ENCODE measurements around the gene MUSTN1.

Gene MUSTN1

DNA sequence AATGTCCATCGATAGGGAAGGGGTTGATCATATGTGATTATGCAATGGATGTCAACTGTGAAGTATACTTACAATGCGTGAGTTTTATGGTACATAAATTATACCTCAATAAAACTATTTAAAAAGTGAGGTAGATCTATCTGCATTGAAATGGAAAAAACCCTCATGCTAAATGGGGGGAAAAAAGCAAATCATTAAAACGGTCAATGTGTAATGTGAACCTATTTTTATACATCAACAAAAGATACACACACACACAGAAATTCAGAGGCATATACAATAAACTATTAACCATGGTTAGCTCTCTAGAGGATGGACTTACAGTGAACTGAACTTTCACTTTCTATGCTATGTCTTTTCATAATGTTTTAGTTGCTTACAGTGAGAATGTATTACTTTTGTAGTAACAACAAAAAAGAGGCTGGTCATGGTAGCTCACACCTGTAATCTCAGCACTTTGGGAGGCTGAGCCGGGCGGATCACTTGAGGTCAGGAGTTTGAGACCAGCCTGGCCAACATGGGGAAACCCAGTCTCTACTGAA, 39.4 kb upstream of the MUSTN1 start:
- H3K4me3 ChIP-seq (ENCODE audit: low read length, poor library complexity, severe bottlenecking), result no peak overlapping the region
- H3K4me1 ChIP-seq (ENCODE audit: insufficient read depth, low read length, poor library complexity, severe bottlenecking), result peaks cover 6% of the 10 kb centered on the region
- no peak overlapping the region for H3K9ac ChIP-seq (ENCODE audit: low read depth, low read length, poor library complexity, severe bottlenecking)
- H3F3A ChIP-seq (ENCODE audit: low read depth), result no peaks in the 10 kb centered on the region
- H3K36me3 ChIP-seq (ENCODE audit: insufficient read depth, low read length), result peaks cover 4% of the 10 kb centered on the region; the same call in 1 of the 2 replicates
- H4K20me1 ChIP-seq (ENCODE audit: insufficient read depth, low read length, poor library complexity, severe bottlenecking), result no peaks in the 10 kb centered on the region
- no peaks in the 10 kb centered on the region for H3K9me2 ChIP-seq (replicated peaks; ENCODE audit: low read depth, low read length)
- no peak overlapping the region for H3K4me2 ChIP-seq (ENCODE audit: low read depth, low read length, poor library complexity, severe bottlenecking)
- H3K9me3 ChIP-seq (ENCODE audit: insufficient read depth, low read depth, low read length), result no peaks in the 10 kb centered on the region
- TF ChIP-seq EZH2phosphoT487 (IDR thresholded peaks at IDR 0.05; ENCODE audit: borderline replicate concordance), result no peak
- TF ChIP-seq, protein P1, sequence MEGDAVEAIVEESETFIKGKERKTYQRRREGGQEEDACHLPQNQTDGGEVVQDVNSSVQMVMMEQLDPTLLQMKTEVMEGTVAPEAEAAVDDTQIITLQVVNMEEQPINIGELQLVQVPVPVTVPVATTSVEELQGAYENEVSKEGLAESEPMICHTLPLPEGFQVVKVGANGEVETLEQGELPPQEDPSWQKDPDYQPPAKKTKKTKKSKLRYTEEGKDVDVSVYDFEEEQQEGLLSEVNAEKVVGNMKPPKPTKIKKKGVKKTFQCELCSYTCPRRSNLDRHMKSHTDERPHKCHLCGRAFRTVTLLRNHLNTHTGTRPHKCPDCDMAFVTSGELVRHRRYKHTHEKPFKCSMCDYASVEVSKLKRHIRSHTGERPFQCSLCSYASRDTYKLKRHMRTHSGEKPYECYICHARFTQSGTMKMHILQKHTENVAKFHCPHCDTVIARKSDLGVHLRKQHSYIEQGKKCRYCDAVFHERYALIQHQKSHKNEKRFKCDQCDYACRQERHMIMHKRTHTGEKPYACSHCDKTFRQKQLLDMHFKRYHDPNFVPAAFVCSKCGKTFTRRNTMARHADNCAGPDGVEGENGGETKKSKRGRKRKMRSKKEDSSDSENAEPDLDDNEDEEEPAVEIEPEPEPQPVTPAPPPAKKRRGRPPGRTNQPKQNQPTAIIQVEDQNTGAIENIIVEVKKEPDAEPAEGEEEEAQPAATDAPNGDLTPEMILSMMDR (conservative IDR thresholded peaks at IDR 0.05; ENCODE audit: low read length), result no peak
- no peaks in the 10 kb centered on the region for H3K27me3 ChIP-seq (ENCODE audit: insufficient read depth, low read length, poor library complexity, severe bottlenecking)
- H3K79me2 ChIP-seq (ENCODE audit: insufficient read depth, low read length), result no peaks in the 10 kb centered on the region
- no peak overlapping the region for H2AFZ ChIP-seq (ENCODE audit: low read length)

DNA sequence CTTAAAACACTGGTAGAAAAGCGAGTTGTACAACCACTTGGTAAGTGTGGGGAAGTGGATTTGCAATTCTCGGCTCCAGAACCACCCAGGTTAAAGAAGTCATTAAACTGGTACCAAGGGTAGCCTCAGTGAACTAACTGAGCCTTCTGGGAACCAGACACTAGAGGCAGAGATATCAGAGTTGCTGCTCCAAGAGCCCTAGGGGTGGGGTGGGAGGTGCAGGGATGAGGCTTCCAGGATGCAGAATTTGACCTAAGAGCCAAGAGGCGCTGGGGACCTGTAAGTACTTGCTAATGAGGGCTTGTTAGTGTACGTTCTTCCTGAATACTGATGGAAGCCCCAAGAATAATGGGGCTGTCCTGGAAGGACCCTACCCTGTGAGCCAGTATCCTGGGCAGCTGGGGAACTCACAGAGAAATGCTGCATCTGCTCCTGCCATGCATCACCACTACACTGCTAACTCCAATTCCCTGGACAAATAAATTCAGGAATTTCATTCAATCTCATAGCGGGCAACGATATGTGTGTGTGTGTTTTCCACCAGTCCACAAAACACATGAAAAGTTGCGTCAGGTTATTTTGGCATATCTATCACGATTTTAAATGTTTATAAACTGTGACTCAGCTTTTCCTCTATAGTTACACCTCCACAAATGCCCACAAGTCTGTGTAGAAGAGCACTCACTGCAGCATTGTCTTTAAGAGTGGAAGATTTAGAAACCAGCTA, 38.8 kb upstream of the MUSTN1 start:
- Histone ChIP-seq H3F3A (ENCODE audit: low read depth) (no peaks in the 10 kb centered on the region), H3K4me1 (ENCODE audit: insufficient read depth, low read length, poor library complexity, severe bottlenecking) (peaks cover 6% of the 10 kb centered on the region), H3K4me3 (ENCODE audit: low read length, poor library complexity, severe bottlenecking) (no peak overlapping the region), H2AFZ (ENCODE audit: low read length) (no peak overlapping the region), H3K4me2 (ENCODE audit: low read depth, low read length, poor library complexity, severe bottlenecking) (no peak overlapping the region), H3K79me2 (ENCODE audit: insufficient read depth, low read length) (no peaks in the 10 kb centered on the region), H3K36me3 (ENCODE audit: insufficient read depth, low read length) (no peaks in the 10 kb centered on the region), H3K9ac (ENCODE audit: low read depth, low read length, poor library complexity, severe bottlenecking) (no peak overlapping the region), H3K27me3 (ENCODE audit: insufficient read depth, low read length, poor library complexity, severe bottlenecking) (no peaks in the 10 kb centered on the region), H3K9me2 (replicated peaks; ENCODE audit: low read depth, low read length) (no peaks in the 10 kb centered on the region), H3K9me3 (ENCODE audit: insufficient read depth, low read depth, low read length) (no peaks in the 10 kb centered on the region), H4K20me1 (ENCODE audit: insufficient read depth, low read length, poor library complexity, severe bottlenecking) (no peaks in the 10 kb centered on the region)
- no peak for TF ChIP-seq EZH2phosphoT487 (IDR thresholded peaks at IDR 0.05; ENCODE audit: borderline replicate concordance)
- TF ChIP-seq, protein P1 (conservative IDR thresholded peaks at IDR 0.05; ENCODE audit: low read length), result no peak

DNA sequence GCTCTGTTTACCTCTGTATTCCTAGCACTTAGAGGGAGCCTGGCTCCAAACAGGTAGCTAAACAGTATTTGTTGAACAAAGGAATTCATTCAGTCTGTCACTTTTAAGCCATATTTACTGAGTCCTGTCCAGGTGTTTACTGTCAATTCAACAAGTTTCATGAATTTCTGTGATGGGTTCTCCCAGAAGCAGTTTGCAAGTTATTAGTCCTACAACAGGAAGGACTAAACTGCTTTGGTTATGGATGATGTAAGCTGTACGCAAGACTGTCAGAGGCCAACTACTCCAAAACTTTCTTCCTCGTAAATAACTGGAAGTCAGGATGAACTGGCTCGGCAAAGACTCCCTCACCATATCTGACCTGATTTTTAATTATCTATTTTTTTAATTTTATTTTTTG, 37.4 kb upstream of the MUSTN1 start:
- H3K27me3 ChIP-seq (ENCODE audit: insufficient read depth, low read length, poor library complexity, severe bottlenecking), result no peaks in the 10 kb centered on the region
- no peaks in the 10 kb centered on the region for H3K79me2 ChIP-seq (ENCODE audit: insufficient read depth, low read length)
- H2AFZ ChIP-seq (ENCODE audit: low read length), result no peak overlapping the region
- no peaks in the 10 kb centered on the region for H4K20me1 ChIP-seq (ENCODE audit: insufficient read depth, low read length, poor library complexity, severe bottlenecking)
- no peaks in the 10 kb centered on the region for H3F3A ChIP-seq (ENCODE audit: low read depth)
- H3K9me2 ChIP-seq (replicated peaks; ENCODE audit: low read depth, low read length), result no peaks in the 10 kb centered on the region
- H3K4me2 ChIP-seq (ENCODE audit: low read depth, low read length, poor library complexity, severe bottlenecking), result no peak overlapping the region
- no peak for TF ChIP-seq EZH2phosphoT487 (IDR thresholded peaks at IDR 0.05; ENCODE audit: borderline replicate concordance)
- TF ChIP-seq, protein P1 (conservative IDR thresholded peaks at IDR 0.05; ENCODE audit: low read length), result no peak
- peaks cover 6% of the 10 kb centered on the region for H3K4me1 ChIP-seq (ENCODE audit: insufficient read depth, low read length, poor library complexity, severe bottlenecking)
- H3K9ac ChIP-seq (ENCODE audit: low read depth, low read length, poor library complexity, severe bottlenecking), result no peak overlapping the region
- H3K9me3 ChIP-seq (ENCODE audit: insufficient read depth, low read depth, low read length), result no peaks in the 10 kb centered on the region
- H3K4me3 ChIP-seq (ENCODE audit: low read length, poor library complexity, severe bottlenecking), result no peak overlapping the region
- no peaks in the 10 kb centered on the region for H3K36me3 ChIP-seq (ENCODE audit: insufficient read depth, low read length)
